Spleen (tissue), 11 donors: ENCODE results near the gene ZNF496. TPM values are rescaled to one million over a fixed set of nuclear protein-coding genes. Genes with fewer than 3 reads are reported as not detected.

Source experiments
- DNase-seq: peaks from one replicate; pipeline ENCODE4 v3.0.0-alpha.2; 2020
- H3K27ac ChIP-seq, 8 donors: fragments of 200-600 bp; sonication (generic) in 7 of 8; 1 replicate in 4 of 8; 2 replicates in 4 of 8; pipeline versions ENCODE4 v1.5.0 to v1.8.0; 2016 to 2021; ENCODE audit warnings: inconsistent platforms in 4 of 8, mild to moderate bottlenecking in 4 of 8, moderate library complexity in 1 of 8
- H3K27me3 ChIP-seq, 7 donors: fragments of 200-600 bp; sonication (generic) in 6 of 7; replicated peaks in 1 of 7; 1 replicate in 4 of 7; 2 replicates in 3 of 7; pipeline versions ENCODE4 v1.5.0 to v1.8.0; 2016 to 2021; ENCODE audit warnings: inconsistent platforms in 3 of 7, mild to moderate bottlenecking in 1 of 7
- H3K36me3 ChIP-seq, 6 donors: fragments of 200-600 bp; sonication (generic) in 5 of 6; 1 replicate in 4 of 6; 2 replicates in 2 of 6; pipeline versions ENCODE4 v1.5.0 to v1.8.0; 2016 to 2021; ENCODE audit warnings: inconsistent platforms in 2 of 6
- H3K4me1 ChIP-seq, 6 donors: fragments of 200-600 bp; sonication (generic) in 5 of 6; 1 replicate in 3 of 6; 2 replicates in 3 of 6; pipeline versions ENCODE4 v1.5.0 to v1.8.0; 2016 to 2021; ENCODE audit warnings: inconsistent platforms in 3 of 6
- H3K4me3 ChIP-seq, 8 donors: fragments of 200-600 bp; sonication (generic) in 7 of 8; 1 replicate in 4 of 8; 2 replicates in 4 of 8; pipeline versions ENCODE4 v1.5.0 to v1.8.0; 2016 to 2021; ENCODE audit warnings: inconsistent platforms in 4 of 8, mild to moderate bottlenecking in 4 of 8, moderate library complexity in 2 of 8
- H3K9me3 ChIP-seq, 8 donors: fragments of 200-600 bp; sonication (generic) in 7 of 8; 1 replicate in 4 of 8; 2 replicates in 4 of 8; pipeline versions ENCODE4 v1.5.0 to v1.8.0; 2016 to 2021; ENCODE audit warnings: inconsistent platforms in 4 of 8
- POLR2A ChIP-seq, 3 donors: fragments of 450-650 bp; IDR thresholded peaks; one replicate each; pipeline ENCODE4 v1.5.1; 2017; ENCODE audit warnings: antibody characterized with exemption in 3 of 3, mild to moderate bottlenecking in 1 of 3
- POLR2AphosphoS5 ChIP-seq, 3 donors: sonication (generic); formaldehyde crosslinking; IDR thresholded peaks; one replicate each; pipeline ENCODE4 v1.5.1; 2017; ENCODE audit warnings: antibody characterized with exemption in 3 of 3
- WGBS, 5 donors: extraction: QIAGEN DNeasy Blood & Tissue Kit in 3 of 5; methylation state at CpG; one replicate each; pipeline versions ENCODE4 v1.1.5 to v1.1.7; 2013 to 2018; 5-methylcytosine and 5-hydroxymethylcytosine counted together
- intact Hi-C: fragments of 100-400 bp; cut with DNase I; formaldehyde crosslinking; loops from one replicate; pipeline ENCODE4 v1.15.0; 2023; ENCODE audit warnings: low total_unique reads
- polyA plus RNA-seq, 3 donors: library from polyadenylated mRNA; stranded (reverse); fragments of 200-250 nt; gene quantifications; one replicate each; pipeline ENCODE4 v1.2.1, GENCODE V29; 2013
- total RNA-seq, 7 donors: library from RNA; depleted of rRNA in 3 of 7; stranded (reverse); fragments of >200 nt in 3 of 7; fragmentation: NEBNext Ultra II Directional in 4 of 7; extraction: Animal tissue kit (Norgen Biotek cat#: 25700) in 4 of 7; gene quantifications; one replicate each; pipeline versions ENCODE4 v1.1.0 to v1.2.1, GENCODE V29; 2016 to 2021
- TF ChIP-seq, protein P1 (sequence below), 11 experiments: fragments of 200-600 bp in 7 of 11; fragments of 450-650 bp in 4 of 11; sonication (generic) in 4 of 11; IDR thresholded peaks in 8 of 11; conservative IDR thresholded peaks in 3 of 11; 1 replicate in 7 of 11; 2 replicates in 4 of 11; pipeline versions ENCODE4 v1.4.0 to v1.8.0; 2016 to 2021; ENCODE audit warnings: antibody characterized with exemption in 11 of 11, inconsistent platforms in 4 of 11, mild to moderate bottlenecking in 1 of 11
- donor health status: healthy with polysubstance abuse.
- donor health status: DM: no; HTN: no; CAD: no; lungs with moderate emphysema.
- donor health status: DM: no; HTN: no; CAD: no.
- donor health status: Bipolar disorder and iron deficiency.
- donor health status: healthy.
- donor health status: DM: no; HTN: no; CAD: no.
- donor health status: DM: yes; HTN: yes; CAD: no.

ZNF496 gene
- total and polyA plus RNA-seq, 10 donors = 5.7 to 45.4 (median 26.7) TPM

DNA sequence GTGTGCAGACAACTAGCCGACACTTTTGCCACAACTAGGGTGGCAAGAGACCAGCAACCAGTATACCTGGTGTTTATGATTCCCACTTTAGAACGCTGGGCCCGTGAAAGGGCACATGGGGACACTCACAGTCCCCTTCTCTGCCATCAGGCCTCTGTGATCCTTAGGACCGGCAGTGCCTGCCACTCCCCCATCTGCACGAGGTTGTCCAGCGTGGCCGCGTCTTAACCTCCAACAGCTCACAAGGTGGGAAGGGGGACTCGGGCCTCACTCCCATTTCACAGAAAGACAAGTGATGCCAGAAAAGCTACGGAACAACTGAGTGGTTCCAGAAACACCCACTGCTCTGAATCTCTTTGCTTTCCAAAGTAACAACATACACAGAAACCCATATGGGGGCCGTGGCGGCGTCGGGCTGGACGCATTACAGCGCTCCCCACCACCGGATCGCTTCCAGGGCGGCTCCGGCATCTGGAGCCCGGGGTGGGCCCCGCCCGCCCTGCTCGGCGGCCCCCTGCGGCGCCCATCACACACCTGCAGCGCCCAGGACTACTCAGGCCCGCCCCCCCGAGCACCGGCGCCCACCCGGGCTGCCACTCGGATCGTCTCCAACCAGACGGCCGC is 1.0 kb downstream of the ZNF496 start:
- intact Hi-C loops = no loop called here
- no peak for TF ChIP-seq POLR2A (IDR thresholded peaks at IDR 0.05)
- no peak for TF ChIP-seq POLR2AphosphoS5 (IDR thresholded peaks at IDR 0.05)
- TF ChIP-seq, protein P1, sequence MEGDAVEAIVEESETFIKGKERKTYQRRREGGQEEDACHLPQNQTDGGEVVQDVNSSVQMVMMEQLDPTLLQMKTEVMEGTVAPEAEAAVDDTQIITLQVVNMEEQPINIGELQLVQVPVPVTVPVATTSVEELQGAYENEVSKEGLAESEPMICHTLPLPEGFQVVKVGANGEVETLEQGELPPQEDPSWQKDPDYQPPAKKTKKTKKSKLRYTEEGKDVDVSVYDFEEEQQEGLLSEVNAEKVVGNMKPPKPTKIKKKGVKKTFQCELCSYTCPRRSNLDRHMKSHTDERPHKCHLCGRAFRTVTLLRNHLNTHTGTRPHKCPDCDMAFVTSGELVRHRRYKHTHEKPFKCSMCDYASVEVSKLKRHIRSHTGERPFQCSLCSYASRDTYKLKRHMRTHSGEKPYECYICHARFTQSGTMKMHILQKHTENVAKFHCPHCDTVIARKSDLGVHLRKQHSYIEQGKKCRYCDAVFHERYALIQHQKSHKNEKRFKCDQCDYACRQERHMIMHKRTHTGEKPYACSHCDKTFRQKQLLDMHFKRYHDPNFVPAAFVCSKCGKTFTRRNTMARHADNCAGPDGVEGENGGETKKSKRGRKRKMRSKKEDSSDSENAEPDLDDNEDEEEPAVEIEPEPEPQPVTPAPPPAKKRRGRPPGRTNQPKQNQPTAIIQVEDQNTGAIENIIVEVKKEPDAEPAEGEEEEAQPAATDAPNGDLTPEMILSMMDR (IDR thresholded peaks at IDR 0.05 in 8 of 11, conservative IDR thresholded peaks at IDR 0.05 in 3 of 11) = no peak
- no peak for DNase-seq
- H3K4me1 ChIP-seq = peaks cover 10 to 44% (median 27%) of the 10 kb centered on the region in 6 donors
- H3K4me3 ChIP-seq = peak overlapping the region; percentile 77 to 97 (median 88)
- H3K9me3 ChIP-seq = no peaks in the 10 kb centered on the region
- peaks cover 0 to 7% (median 0%) of the 10 kb centered on the region in 7 donors for H3K27me3 ChIP-seq
- H3K36me3 ChIP-seq = peaks cover 0 to 39% (median 14%) of the 10 kb centered on the region in 6 donors
- WGBS, 5 donors = 15 to 25% (median 16%) methylated on average over 21 to 37 of the region's 37 CpGs
- H3K27ac ChIP-seq = peak overlapping the region; percentile 62 to 90 (median 86)

GRCh38 chr1:247329097-247329617 is 2.5 kb downstream of the ZNF496 start:
- no peak for TF ChIP-seq POLR2AphosphoS5 (IDR thresholded peaks at IDR 0.05)
- TF ChIP-seq, protein P1 (IDR thresholded peaks at IDR 0.05 in 8 of 11, conservative IDR thresholded peaks at IDR 0.05 in 3 of 11) = no peak
- no peak for TF ChIP-seq POLR2A (IDR thresholded peaks at IDR 0.05)
- H3K27ac ChIP-seq = no peak overlapping the region
- no peak overlapping the region for H3K4me3 ChIP-seq
- H3K27me3 ChIP-seq = peaks cover 0 to 7% (median 0%) of the 10 kb centered on the region in 7 donors
- H3K4me1 ChIP-seq = peaks cover 10 to 33% (median 26%) of the 10 kb centered on the region in 6 donors
- peaks cover 0 to 54% (median 14%) of the 10 kb centered on the region in 6 donors for H3K36me3 ChIP-seq
- WGBS, 5 donors = 96 to 99% (median 97%) methylated on average over 24 of the region's 24 CpGs
- no peaks in the 10 kb centered on the region for H3K9me3 ChIP-seq
- intact Hi-C loops = no loop called here
- DNase-seq = peak; percentile 58

DNA sequence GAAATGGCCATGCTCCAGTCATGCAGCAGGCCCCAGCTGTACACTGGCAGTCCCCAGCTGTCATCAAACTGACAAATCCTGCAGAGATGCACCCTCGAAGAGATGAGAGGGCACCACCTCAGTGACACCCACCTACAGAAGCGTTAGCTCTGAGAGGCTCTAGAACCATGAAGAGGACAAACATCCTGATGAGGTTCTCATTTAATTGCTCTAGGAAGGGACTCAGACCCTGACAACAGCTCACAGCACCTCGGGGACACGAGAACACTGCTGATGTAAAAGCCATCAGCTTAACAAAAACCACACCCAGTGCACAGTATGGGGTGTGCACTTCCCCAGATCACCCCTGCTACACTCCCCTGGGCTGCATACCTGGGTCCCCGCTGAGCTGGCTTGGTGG is 3.4 kb downstream of the ZNF496 start:
- H3K27me3 ChIP-seq = peaks cover 0 to 7% (median 0%) of the 10 kb centered on the region in 7 donors
- H3K9me3 ChIP-seq = no peaks in the 10 kb centered on the region
- TF ChIP-seq POLR2AphosphoS5 (IDR thresholded peaks at IDR 0.05) (no peak), POLR2A (IDR thresholded peaks at IDR 0.05) (no peak)
- TF ChIP-seq, protein P1 (IDR thresholded peaks at IDR 0.05 in 8 of 11, conservative IDR thresholded peaks at IDR 0.05 in 3 of 11) = no peak
- intact Hi-C loops = no loop called here
- H3K4me1 ChIP-seq = peaks cover 10 to 33% (median 21%) of the 10 kb centered on the region in 6 donors
- H3K27ac ChIP-seq = no peak overlapping the region
- WGBS, 5 donors = 75 to 98% (median 91%) methylated on average over 4 to 5 of the region's 5 CpGs
- H3K36me3 ChIP-seq = peaks cover 0 to 63% (median 14%) of the 10 kb centered on the region in 6 donors
- no peak overlapping the region for H3K4me3 ChIP-seq
- DNase-seq = peak; percentile 27

DNA sequence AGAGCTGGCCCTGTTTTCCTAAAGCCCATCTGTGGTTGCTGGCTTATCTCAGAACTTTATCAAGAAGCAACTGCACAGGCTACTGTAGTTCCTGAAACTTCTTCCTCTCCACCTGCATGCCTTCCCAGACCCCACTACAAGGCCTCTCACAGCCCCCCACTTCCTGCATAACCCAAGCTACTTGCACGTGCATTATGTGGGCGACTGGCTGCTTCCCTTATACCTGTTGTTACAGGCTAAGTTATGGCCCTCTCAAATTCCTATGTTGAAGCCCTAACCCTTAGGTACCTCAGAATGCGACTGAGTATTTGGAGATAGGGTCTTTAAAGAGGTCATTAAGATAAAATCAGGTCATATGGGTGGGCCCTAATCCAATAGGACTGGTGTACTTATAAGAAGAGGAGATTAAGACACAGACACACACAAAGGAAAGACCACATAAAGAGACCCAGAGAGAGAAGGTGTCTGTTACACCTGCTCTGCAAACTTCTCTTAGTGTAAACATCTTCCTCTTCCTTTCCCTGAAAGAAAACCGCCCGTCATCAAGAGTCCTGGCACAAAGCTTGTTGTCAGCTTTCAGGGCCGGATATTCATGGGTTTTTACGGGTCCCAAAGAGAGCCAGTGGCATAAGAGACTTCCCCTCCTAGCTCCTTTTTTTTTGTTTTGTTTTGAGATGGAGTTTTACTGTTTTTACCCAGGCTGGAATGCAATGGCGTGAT is 5.1 kb downstream of the ZNF496 start:
- intact Hi-C loops = no loop called here
- no peaks in the 10 kb centered on the region for H3K9me3 ChIP-seq

More for the DNA sequence above, 5.1 kb downstream of the ZNF496 start:
- no peak overlapping the region for H3K4me3 ChIP-seq
- no peak for TF ChIP-seq POLR2A (IDR thresholded peaks at IDR 0.05)
- TF ChIP-seq, protein P1 (IDR thresholded peaks at IDR 0.05 in 8 of 11, conservative IDR thresholded peaks at IDR 0.05 in 3 of 11) = no peak
- TF ChIP-seq POLR2AphosphoS5 (IDR thresholded peaks at IDR 0.05) = no peak
- H3K36me3 ChIP-seq = peaks cover 0 to 80% (median 30%) of the 10 kb centered on the region in 6 donors
- no peak overlapping the region for H3K27ac ChIP-seq
- DNase-seq = peak; percentile 15
- H3K4me1 ChIP-seq = peaks cover 10 to 25% (median 11%) of the 10 kb centered on the region in 6 donors
- H3K27me3 ChIP-seq = no peaks in the 10 kb centered on the region
- WGBS, 5 donors = 37 to 62% (median 45%) methylated on average over 8 of the region's 8 CpGs
